Loucy (cell line): ENCODE results near the gene E4F1.

Source experiments
- H2AFZ ChIP-seq: fragments of 200-600 bp; sonication (generic); 2 replicates; pipeline ENCODE4 v1.6.0; 2016; ENCODE audit warnings: antibody characterized with exemption, mild to moderate bottlenecking, low read length, moderate library complexity
- H3F3A ChIP-seq: fragments of 200-600 bp; 2 replicates; pipeline ENCODE4 v1.6.0; 2016; ENCODE audit warnings: antibody characterized with exemption, low read depth, mild to moderate bottlenecking
- H3K27me3 ChIP-seq: fragments of 200-600 bp; sonication (generic); 2 replicates; pipeline ENCODE4 v1.6.1; 2014; ENCODE audit warnings: low read length, mild to moderate bottlenecking; ENCODE audit not compliant: insufficient read depth, poor library complexity, severe bottlenecking
- H3K36me3 ChIP-seq: fragments of 200-600 bp; sonication (generic); 2 replicates; pipeline ENCODE4 v1.6.1; 2016; ENCODE audit warnings: low read length; ENCODE audit not compliant: insufficient read depth
- H3K4me1 ChIP-seq: fragments of 200-600 bp; sonication (generic); 2 replicates; pipeline ENCODE4 v1.5.1; 2014; ENCODE audit warnings: low read length, mild to moderate bottlenecking; ENCODE audit not compliant: insufficient read depth, poor library complexity, severe bottlenecking
- H3K4me2 ChIP-seq: fragments of 200-600 bp; sonication (generic); 2 replicates; pipeline ENCODE4 v1.6.0; 2014; ENCODE audit warnings: antibody characterized with exemption, low read length, low read depth, mild to moderate bottlenecking; ENCODE audit not compliant: poor library complexity, severe bottlenecking
- H3K4me3 ChIP-seq: fragments of 200-600 bp; sonication (generic); 2 replicates; pipeline ENCODE4 v1.5.1; 2014; ENCODE audit warnings: low read length, mild to moderate bottlenecking, mixed read lengths; ENCODE audit not compliant: poor library complexity, severe bottlenecking
- H3K79me2 ChIP-seq: fragments of 200-600 bp; sonication (generic); 2 replicates; pipeline ENCODE4 v1.6.1; 2014; ENCODE audit warnings: low read length; ENCODE audit not compliant: insufficient read depth
- H3K9ac ChIP-seq: fragments of 200-600 bp; sonication (generic); 2 replicates; pipeline ENCODE4 v1.6.0; 2014; ENCODE audit warnings: mild to moderate bottlenecking, low read depth, low read length, moderate library complexity; ENCODE audit not compliant: poor library complexity, severe bottlenecking
- H3K9me2 ChIP-seq: fragments of 200-600 bp; sonication (generic); replicated peaks from 2 replicates; pipeline ENCODE4 v1.6.1; 2016; ENCODE audit warnings: low read depth, low read length, mixed read lengths
- H3K9me3 ChIP-seq: fragments of 200-600 bp; sonication (generic); 2 replicates; pipeline ENCODE4 v1.6.1; 2014; ENCODE audit warnings: mild to moderate bottlenecking, antibody characterized with exemption, low read length, low read depth; ENCODE audit not compliant: insufficient read depth
- H4K20me1 ChIP-seq: fragments of 200-600 bp; sonication (generic); 2 replicates; pipeline ENCODE4 v1.6.0; 2014; ENCODE audit warnings: antibody characterized with exemption, low read length, mild to moderate bottlenecking; ENCODE audit not compliant: insufficient read depth, poor library complexity, severe bottlenecking
- EZH2phosphoT487 ChIP-seq: fragments of 200-600 bp; IDR thresholded peaks from 2 replicates; pipeline ENCODE4 v1.6.1; 2018; ENCODE audit warnings: antibody characterized with exemption, mild to moderate bottlenecking, moderate library complexity, borderline replicate concordance
- TF ChIP-seq, protein P1 (sequence below): fragments of 200-600 bp; sonication (generic); conservative IDR thresholded peaks from 2 replicates; pipeline ENCODE4 v1.5.1; 2014; ENCODE audit warnings: mild to moderate bottlenecking, antibody characterized with exemption, low read length

Gene E4F1

DNA sequence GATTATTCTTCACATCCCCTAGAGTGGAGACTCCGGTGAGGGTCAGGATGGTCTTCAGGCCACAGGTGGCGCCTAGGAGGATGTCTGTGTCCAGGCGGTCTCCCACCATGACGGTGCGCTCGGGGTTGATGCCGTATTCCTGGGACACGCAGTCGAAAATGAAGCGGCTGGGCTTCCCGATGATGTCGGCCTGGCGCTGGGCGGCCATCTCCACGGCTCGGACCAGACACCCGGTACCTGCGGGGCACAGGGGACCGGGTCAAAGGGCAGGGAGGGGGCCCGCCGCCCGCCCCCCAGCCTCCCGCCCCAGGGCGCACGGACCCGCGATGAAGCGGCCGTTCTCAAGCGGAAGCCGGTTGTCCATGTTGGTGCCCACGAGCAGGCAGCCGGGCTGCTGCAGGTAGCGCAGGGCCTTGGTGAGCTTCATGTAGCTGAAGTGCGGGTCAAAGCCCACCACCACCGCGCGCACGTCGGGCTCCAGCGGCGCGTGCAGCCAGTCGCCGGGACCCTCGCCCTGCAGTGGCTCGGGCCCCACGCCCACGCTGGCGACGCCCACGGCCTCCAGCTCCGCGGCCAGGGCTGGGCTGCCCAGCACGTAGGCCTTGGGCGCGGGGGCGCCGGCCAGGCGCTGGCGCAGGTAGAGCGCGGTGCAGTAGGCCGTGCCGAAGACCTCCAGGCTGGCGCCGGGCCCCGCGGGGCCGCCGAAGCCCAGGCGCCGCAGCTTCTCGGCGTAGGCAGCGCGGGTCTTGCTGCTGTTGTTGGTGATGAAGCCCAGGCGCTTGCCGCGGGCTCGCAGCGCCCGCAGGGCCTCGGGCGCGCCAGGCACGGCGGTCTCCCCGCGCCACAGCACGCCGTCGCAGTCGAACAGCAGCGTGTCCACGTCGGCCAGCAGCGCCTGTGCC is 9.3 kb upstream of the E4F1 start:
- no peaks in the 10 kb centered on the region for H3K9me3 ChIP-seq
- H3F3A ChIP-seq = no peaks in the 10 kb centered on the region
- H3K27me3 ChIP-seq = no peaks in the 10 kb centered on the region
- TF ChIP-seq, protein P1, sequence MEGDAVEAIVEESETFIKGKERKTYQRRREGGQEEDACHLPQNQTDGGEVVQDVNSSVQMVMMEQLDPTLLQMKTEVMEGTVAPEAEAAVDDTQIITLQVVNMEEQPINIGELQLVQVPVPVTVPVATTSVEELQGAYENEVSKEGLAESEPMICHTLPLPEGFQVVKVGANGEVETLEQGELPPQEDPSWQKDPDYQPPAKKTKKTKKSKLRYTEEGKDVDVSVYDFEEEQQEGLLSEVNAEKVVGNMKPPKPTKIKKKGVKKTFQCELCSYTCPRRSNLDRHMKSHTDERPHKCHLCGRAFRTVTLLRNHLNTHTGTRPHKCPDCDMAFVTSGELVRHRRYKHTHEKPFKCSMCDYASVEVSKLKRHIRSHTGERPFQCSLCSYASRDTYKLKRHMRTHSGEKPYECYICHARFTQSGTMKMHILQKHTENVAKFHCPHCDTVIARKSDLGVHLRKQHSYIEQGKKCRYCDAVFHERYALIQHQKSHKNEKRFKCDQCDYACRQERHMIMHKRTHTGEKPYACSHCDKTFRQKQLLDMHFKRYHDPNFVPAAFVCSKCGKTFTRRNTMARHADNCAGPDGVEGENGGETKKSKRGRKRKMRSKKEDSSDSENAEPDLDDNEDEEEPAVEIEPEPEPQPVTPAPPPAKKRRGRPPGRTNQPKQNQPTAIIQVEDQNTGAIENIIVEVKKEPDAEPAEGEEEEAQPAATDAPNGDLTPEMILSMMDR = no peak
- TF ChIP-seq EZH2phosphoT487 = no peak
- H3K4me2 ChIP-seq = peak overlapping the region; percentile 80
- H3K4me3 ChIP-seq = peak overlapping the region; percentile 73
- peaks cover 16% of the 10 kb centered on the region for H3K79me2 ChIP-seq
- H3K9ac ChIP-seq = peak overlapping the region; percentile 68
- no peaks in the 10 kb centered on the region; the same call in 1 of the 2 replicates for H3K36me3 ChIP-seq
- peaks cover 5% of the 10 kb centered on the region for H3K4me1 ChIP-seq
- no peaks in the 10 kb centered on the region for H3K9me2 ChIP-seq
- H4K20me1 ChIP-seq = no peaks in the 10 kb centered on the region
- no peak overlapping the region for H2AFZ ChIP-seq

DNA sequence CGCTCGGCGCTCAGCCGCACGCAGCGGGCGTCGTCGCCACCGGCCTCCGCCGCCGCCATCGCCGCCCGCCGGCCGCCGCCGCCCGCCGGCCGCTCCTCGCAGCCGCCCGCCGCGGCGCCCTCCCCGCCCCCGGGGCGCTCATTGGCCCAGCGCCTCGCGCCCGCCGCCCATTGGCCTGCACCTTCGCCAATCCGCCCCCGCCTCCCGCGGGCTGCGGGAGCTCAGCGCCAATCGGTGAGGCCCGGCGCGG is 8.7 kb upstream of the E4F1 start, which contains the start of gene PGP:
Gene PGP (minus strand): TSS at position 122 of the 250 bp plus-strand sequence. CDS start 63 bp downstream, at position 59.
- TF ChIP-seq, protein P1 = no peak
- no peak for TF ChIP-seq EZH2phosphoT487
- Histone ChIP-seq H3K4me1 (peaks cover 5% of the 10 kb centered on the region), H3K9me2 (no peaks in the 10 kb centered on the region), H4K20me1 (no peaks in the 10 kb centered on the region), H2AFZ (peak within 1 kb of the TSS; percentile 81), H3F3A (no peaks in the 10 kb centered on the region), H3K4me2 (peak within 1 kb of the TSS; percentile 80), H3K79me2 (peaks cover 16% of the 10 kb centered on the region), H3K9ac (peak within 1 kb of the TSS; percentile 68), H3K4me3 (peak within 1 kb of the TSS; percentile 80), H3K9me3 (no peaks in the 10 kb centered on the region), H3K36me3 (no peaks in the 10 kb centered on the region; the same call in 1 of the 2 replicates), H3K27me3 (no peaks in the 10 kb centered on the region)

DNA sequence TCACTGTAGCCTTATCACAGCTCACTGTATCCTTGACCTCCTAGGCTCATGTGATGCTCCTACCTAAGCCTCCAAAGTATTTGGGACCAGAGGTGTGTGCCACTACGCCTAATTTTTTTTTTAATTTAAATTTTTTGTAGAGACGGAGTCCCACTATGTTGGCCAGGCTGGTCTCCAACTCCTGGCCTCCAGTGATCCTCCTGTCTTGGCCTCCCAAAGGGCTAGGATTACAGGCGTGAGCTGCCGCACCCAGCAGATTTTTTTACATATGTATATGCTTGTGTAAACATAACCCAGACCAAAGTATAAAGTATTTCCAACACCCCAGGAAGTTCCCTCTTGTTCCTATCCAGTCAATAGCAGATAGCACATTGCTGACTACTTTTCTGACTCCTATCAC is 7.1 kb upstream of the E4F1 start:
- H3K4me3 ChIP-seq = no peak overlapping the region
- no peak overlapping the region for H3K4me2 ChIP-seq
- H3K9ac ChIP-seq = no peak overlapping the region
- H4K20me1 ChIP-seq = no peaks in the 10 kb centered on the region
- no peaks in the 10 kb centered on the region for H3K9me3 ChIP-seq
- H3K9me2 ChIP-seq = no peaks in the 10 kb centered on the region
- H3F3A ChIP-seq = no peaks in the 10 kb centered on the region
- H3K27me3 ChIP-seq = no peaks in the 10 kb centered on the region
- H3K79me2 ChIP-seq = peaks cover 16% of the 10 kb centered on the region
- TF ChIP-seq, protein P1 = no peak
- TF ChIP-seq EZH2phosphoT487 = no peak
- H3K4me1 ChIP-seq = peaks cover 5% of the 10 kb centered on the region
- H2AFZ ChIP-seq = no peak overlapping the region
- H3K36me3 ChIP-seq = no peaks in the 10 kb centered on the region; the same call in 1 of the 2 replicates
